ENCODE measurements around the gene ZDHHC1.
"Not testable (repeated sequence)": the region's sequence is repeated elsewhere in the genome, so short reads cannot be mapped to it uniquely, and the experiment has no call there.

The ZDHHC1 gene

GRCh38 chr16:67392301-67393059 is 23.8 kb downstream of the ZDHHC1 start:
- FAIRE-seq: no peak

- no peak for FAIRE-seq
Measured at GRCh38 chr16:67391424-67392300, 24.6 kb downstream of the ZDHHC1 start.

- no peak for FAIRE-seq
Measured at GRCh38 chr16:67390816-67391423, 25.4 kb downstream of the ZDHHC1 start.

GRCh38 chr16:67389911-67390815 is 26.1 kb downstream of the ZDHHC1 start:
- no peak for FAIRE-seq

GRCh38 chr16:67388591-67388990 is 27.7 kb downstream of the ZDHHC1 start:
- no peak for FAIRE-seq

GRCh38 chr16:67388191-67388590 is 28.1 kb downstream of the ZDHHC1 start:
- FAIRE-seq: no peak

GRCh38 chr16:67387479-67388079 is 28.7 kb downstream of the ZDHHC1 start:
- FAIRE-seq: no peak

- FAIRE-seq: no peak
Measured at GRCh38 chr16:67386861-67387455, 29.3 kb downstream of the ZDHHC1 start.

GRCh38 chr16:67384778-67385510 is 31.3 kb downstream of the ZDHHC1 start:
- FAIRE-seq: no peak

GRCh38 chr16:67383284-67383683 is 33.0 kb downstream of the ZDHHC1 start:
- FAIRE-seq: no peak

- FAIRE-seq: no peak
Measured at GRCh38 chr16:67378642-67379041, 37.6 kb downstream of the ZDHHC1 start.

- not testable (repeated sequence) for FAIRE-seq
Measured at GRCh38 chr16:67376012-67376411, 40.3 kb downstream of the ZDHHC1 start.

GRCh38 chr16:67372664-67373063 is 43.6 kb downstream of the ZDHHC1 start:
- FAIRE-seq: peak; percentile 55

- no peak for FAIRE-seq
Measured at GRCh38 chr16:67370661-67371060, 45.6 kb downstream of the ZDHHC1 start.

GRCh38 chr16:67364600-67365235 is 51.6 kb downstream of the ZDHHC1 start:
- no peak for FAIRE-seq

GRCh38 chr16:67361038-67361437 is 55.2 kb downstream of the ZDHHC1 start:
- no peak for FAIRE-seq

- FAIRE-seq: not testable (repeated sequence)
Measured at GRCh38 chr16:67359540-67360269, 56.6 kb downstream of the ZDHHC1 start.

GRCh38 chr16:67357561-67357960 is 58.7 kb downstream of the ZDHHC1 start:
- no peak for FAIRE-seq

GRCh38 chr16:67356396-67356795 is 59.9 kb downstream of the ZDHHC1 start:
- FAIRE-seq: no peak

GRCh38 chr16:67352463-67352862 is 63.8 kb downstream of the ZDHHC1 start:
- not testable (repeated sequence) for FAIRE-seq
